NCI-H345 (cell line): ENCODE measurements around the gene BLTP3A.
A peak's percentile ranks its signal among the peaks of the same experiment; 100 is the strongest.
"Not testable (repeated sequence)": the region's sequence is repeated elsewhere in the genome, so short reads cannot be mapped to it uniquely, and the experiment has no call there.

Source experiments
- DNase-seq: peaks from one replicate; lab custom pipeline; 2025; lab: John Stamatoyannopoulos, UW

The BLTP3A gene, protein sequence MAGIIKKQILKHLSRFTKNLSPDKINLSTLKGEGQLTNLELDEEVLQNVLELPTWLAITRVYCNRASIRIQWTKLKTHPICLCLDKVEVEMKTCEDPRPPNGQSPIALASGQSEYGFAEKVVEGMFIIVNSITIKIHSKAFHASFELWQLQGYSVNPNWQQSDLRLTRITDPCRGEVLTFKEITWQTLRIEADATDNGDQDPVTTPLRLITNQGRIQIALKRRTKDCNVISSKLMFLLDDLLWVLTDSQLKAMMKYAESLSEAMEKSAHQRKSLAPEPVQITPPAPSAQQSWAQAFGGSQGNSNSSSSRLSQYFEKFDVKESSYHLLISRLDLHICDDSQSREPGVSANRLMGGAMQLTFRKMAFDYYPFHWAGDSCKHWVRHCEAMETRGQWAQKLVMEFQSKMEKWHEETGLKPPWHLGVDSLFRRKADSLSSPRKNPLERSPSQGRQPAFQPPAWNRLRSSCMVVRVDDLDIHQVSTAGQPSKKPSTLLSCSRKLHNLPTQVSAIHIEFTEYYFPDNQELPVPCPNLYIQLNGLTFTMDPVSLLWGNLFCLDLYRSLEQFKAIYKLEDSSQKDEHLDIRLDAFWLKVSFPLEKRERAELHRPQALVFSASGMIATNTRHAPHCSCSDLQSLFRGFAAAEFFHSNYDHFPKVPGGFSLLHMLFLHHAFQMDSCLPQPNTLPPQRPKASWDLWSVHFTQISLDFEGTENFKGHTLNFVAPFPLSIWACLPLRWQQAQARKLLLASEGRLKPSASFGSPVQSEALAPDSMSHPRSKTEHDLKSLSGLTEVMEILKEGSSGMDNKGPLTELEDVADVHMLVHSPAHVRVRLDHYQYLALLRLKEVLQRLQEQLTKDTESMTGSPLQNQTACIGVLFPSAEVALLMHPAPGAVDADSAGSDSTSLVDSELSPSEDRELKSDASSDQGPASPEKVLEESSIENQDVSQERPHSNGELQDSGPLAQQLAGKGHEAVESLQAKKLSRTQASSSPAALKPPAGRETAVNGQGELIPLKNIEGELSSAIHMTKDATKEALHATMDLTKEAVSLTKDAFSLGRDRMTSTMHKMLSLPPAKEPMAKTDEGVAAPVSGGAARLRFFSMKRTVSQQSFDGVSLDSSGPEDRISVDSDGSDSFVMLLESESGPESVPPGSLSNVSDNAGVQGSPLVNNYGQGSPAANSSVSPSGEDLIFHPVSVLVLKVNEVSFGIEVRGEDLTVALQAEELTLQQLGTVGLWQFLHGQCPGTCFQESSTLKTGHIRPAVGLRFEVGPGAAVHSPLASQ (N-terminal part only)

DNA sequence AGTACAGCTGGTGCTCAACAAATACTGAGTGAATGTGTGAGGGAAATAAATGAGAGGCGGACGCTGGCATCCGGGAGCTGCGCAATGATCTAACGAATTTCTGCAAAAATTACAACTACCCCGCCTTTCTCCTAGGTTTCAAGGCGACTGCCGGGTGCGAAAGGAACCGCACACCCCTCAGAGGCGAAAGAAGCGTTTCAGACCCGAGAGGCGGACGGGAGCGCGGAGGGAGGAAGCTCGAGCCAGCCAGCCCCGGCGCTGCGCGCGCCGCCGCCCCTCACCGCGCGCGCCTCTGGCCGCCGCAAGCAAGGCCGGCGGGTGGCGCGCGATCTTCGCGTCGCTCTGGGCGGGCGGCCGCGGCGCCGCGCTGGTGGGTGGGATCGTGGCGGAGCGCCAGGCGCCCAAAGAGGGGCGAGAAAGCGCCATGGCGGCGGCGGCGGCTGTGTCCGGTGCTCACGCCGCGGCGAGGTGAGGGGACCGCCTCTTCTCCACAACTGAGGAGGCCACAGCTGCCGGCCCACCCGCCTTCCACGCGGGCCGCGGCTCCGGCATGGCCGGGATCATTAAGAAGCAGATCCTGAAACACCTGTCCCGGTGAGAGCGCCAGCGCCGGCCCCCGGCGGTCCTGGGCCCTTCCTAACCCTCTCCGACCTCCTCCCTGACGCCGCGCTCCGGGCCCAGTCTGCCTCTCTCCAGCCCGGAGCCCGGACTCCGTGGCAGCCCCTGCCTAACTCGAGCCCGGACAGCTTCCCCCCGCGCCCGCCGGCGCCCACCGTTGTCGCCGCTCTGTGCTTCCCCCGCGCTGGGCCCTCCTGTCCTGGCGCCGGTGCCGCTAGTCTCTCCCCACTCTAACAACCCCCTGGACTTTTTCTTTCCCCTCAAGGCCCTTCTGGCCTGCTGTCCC lies at the start of gene BLTP3A:
BLTP3A (plus strand) TSS at position 383 of the 904 bp plus-strand sequence; CDS start at position 551, 168 bp downstream.
- peak; percentile 85 for DNase-seq

DNA sequence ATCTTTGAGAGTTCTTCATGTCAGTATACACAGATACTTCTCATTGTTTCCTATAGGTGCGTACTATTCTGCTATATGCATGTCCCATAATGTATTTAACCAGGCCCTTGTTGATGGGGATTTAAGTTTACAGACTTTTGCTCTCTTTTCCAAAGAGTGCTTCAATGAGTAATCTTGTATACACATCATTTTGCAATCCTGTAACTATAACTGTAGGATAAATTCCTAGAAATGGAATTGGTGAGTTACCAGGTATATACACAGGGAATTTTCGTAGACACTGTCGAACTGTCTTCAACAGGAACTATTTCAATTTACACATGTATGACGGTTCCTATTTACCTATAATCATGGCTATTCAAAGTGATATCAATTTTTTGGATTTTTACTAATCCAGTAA lies 49.8 kb upstream of the BLTP3A start:
- DNase-seq, result no peak

DNA sequence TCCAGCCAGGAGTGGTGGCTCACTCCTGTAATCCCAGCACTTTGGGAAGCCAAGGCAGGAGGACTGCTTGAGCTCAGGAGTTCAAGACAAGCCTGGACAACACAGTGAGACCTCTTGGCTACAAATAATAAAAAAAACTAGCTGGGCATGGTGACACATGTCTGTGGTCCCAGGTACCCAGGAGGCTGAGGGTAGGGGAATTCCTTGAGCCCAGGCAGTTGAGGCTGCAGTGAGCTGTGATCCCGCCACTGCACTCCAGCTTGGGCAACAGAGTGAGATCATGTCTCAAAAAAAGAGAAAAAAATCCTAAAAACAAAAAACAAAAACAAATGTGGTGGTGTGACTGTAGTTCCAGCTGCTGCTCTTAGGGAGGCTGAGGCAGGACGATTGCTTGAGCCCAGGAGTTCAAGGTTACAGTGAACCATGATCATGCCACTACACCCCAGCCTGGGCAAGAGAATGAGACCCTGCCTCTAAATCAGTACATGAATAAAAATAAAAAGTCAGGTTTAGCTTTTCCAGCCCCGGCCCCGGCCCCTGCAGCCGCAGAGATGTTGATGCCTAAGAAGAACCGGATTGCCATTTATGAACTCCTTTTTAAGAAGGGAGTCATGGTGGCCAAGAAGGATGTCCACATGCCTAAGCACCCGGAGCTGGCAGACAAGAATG lies 48.1 kb upstream of the BLTP3A start:
- no peak for DNase-seq

DNA sequence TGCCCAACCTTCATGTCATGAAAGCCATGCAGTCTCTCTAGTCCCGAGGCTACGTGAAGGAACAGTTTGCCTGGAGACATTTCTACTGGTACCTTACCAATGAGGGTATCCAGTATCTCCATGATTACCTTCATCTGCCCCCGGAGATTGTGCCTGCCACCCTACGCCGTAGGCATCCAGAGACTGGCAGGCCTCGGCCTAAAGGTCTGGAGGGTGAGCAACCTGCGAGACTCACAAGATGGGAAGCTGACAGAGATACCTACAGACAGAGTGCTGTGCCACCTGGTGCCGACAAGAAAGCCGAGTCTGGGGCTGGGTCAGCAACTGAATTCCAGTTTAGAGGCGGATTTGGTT lies 47.6 kb upstream of the BLTP3A start:
- not testable (repeated sequence) for DNase-seq

DNA sequence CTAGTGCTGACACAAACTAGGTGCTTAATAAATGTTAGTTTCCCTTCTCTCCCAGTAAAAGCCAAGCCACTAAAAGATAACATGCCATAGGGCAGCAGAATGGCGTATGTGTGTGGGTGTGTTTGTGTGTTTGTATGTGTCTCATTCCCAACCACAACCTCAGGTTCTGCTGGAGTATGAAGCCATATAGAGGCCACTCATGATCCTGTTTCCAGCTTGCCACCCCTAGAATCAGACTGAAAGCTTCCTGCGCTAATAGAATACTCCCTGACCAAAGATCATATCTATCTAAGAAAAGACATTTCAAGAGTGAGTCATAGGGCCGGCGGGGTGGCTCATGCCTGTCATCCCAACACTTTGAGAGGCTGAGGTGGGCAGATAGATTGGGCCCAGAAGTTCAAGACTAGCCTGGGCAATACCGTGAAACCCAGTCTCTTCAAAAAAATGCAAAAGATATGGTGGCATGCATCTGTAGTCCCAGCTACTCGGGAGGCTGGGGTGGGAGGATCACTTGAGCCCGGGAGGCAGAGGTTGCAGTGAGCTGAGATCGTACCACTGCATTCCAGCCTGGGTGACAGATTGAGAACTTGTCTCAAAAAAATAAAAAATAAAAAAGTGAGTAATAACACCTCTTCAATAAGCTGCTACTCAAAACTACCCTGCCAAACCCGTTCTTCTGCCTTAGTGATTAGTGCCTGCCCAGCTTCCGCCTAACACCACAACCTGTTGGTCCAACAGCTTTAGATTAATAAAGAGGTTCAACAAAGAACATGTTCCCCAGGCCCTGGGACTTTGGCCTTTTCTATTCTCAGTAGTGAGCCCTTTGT lies 46.4 kb upstream of the BLTP3A start:
- no peak for DNase-seq

DNA sequence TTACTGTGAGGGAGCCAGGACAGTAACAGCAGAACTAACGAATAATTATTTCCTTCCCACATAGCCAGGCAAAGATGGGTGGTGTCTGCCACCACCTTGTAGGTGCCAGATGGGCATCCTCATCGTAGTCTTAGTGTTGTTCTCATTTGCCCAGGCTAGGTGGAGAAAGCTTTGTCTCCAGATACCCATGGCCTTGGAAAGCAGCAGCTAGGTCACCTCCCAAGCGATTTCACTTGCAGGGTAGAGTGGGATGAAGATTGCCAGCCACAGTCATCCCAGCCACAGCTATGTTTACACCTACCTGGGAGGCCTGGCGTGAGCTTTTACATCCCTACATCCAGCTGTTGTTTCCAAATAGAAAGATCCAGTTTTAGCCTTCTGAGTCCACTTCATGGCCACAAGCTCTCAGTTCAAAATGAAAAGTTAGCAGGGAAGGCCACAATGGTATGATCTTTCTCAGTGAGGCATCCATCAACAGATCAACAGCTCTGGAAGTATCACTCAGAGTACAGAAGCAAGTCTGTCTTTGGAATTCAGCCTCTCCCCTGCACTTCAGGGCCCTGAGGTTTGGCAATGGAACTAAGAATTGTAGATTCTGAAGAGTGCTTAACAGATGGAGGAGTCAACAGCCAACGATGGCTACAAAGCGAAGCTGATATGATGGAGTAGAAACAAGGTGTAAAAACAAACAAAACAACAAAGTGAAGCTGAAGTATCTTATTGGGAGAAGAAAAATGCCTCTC lies 45.6 kb upstream of the BLTP3A start:
- no peak for DNase-seq

DNA sequence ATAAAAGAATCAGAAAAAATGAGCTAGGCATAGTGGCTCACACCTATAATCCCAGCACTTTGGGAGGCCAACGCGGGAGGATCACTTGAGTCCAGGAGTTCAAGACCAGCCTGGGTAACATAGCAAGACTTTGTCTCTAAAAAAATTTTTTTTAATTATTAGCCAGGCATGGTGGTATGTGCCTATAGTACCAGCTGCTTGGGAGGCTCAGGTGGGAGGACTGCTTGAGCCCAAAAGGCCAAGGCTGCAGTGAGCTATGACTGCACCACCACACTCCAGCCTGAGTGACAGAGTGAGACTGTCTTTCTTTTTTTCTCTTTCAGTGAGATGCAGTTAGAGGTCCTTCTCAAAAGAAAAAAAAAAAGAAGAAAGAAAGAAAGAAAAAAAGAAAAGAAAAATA lies 43.1 kb upstream of the BLTP3A start:
- no peak for DNase-seq

DNA sequence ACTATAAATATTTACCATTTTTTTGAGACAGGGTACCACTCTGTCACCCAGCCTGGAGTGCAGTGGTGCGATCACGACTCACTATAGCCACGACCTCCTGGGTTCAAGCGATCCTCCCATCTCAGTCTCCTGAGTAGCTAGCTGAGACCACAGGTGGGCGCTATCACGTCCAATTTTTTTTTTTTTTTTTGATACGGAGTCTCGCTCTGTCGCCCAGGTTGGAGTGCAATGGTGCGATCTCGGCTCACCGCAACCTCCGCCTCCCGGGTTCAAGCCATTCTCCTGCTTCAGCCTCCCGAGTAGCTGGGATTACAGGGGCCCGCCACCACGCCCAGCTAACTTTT lies 35.4 kb upstream of the BLTP3A start:
- peak; percentile 50 for DNase-seq

DNA sequence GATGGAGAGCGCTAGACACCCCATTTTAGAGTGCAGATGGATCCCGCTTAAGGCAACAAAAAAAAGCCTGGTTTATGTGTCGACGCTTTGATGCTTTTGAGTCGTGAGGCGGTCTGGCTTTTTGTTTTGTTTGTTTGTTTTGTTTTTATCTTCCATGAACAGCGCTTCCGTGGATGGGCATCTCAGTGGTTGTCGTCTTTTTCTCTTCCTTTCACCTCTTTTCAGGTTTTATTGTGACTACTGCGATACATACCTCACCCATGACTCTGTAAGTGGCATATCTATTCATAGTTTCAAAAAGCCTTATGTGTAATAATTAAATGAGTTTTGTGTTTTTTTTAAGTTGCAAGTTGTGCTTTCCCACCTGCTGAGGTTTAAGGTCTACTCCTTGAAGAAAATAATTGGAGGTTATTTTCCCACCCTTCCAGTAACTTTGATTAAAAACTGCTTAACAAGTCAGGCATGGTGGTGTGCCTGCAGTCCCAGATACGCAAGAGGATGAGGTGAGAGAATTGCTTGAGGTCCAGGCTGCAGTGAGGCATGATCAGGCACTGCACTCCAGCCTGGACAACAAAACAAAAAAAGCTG lies 34.1 kb upstream of the BLTP3A start:
- DNase-seq, result no peak

DNA sequence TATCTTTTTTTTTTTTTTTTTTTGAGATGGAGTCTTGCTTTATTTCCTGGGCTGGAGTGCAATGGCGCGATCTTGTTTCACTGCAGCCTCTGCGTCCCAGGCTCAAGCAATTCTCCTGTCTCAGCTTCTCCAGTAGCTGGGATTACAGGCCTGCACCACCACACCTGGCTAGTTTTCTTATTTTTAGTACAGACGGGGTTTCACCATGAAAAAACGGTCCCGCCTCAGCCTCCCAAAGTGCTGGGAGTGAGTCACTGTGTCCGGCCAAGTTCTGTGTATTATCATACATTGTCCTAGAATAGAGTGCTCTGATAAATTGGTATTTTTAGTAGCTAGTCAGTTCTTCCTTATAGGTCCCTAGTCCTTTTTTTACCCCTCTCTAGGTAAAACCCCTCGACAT lies 31.8 kb upstream of the BLTP3A start:
- DNase-seq, result no peak

DNA sequence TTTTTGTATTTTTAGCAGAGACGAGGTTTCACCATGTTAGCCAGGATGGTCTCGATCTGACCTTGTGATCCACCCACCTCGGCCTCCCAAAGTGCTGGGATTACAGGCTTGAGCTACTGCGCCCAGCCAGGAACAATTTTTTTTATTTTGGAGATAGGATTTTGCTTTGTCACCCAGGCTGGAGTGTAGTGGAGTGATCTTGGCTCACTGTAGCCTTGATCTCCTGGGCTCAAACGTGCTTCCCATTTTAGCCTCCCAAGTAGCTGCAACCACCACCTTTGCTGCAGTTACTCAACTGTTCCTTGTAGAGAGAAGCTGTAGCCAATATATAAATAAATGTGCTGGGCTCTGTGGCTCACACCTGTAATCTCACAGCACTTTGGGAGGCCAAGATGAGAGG lies 30.2 kb upstream of the BLTP3A start:
- DNase-seq, result not testable (repeated sequence)

DNA sequence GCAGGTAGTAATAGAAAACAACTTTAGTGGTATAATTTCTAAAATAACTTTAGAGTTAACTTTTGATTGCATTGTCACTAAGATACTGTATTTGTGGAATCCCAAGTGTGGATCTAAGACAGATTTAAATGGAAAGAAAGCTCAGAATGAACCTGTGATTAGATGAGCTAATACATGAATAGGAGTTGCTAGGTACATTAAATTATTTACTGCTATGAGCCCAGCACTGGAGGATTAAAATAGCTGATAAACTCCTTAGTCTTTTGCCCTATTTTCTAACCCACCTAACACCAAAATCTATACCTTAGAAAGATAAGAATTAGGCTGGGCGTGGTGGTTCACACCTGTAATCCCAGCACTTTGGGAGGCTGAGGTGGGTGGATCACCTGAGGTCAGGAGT lies 23.7 kb upstream of the BLTP3A start:
- DNase-seq, result no peak

DNA sequence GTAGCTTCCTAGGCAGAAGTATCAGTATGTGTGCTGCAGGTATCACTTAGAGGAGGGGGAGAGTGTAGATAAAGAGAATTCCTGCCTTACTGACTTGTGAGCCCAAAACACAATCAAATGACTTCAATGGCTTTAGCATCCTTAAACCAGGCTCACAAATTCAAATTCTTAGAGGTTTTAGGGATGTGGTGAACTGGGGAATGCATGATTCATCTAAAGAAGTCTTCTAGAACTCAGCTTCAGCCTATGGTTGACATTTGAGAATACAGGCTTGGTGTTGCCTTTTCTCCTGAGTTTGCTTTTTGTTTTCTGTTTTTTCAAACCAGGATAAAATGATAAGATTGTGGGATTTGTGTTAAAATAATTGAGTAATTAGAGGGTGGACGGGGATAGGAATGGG lies 20.2 kb upstream of the BLTP3A start:
- DNase-seq, result no peak

DNA sequence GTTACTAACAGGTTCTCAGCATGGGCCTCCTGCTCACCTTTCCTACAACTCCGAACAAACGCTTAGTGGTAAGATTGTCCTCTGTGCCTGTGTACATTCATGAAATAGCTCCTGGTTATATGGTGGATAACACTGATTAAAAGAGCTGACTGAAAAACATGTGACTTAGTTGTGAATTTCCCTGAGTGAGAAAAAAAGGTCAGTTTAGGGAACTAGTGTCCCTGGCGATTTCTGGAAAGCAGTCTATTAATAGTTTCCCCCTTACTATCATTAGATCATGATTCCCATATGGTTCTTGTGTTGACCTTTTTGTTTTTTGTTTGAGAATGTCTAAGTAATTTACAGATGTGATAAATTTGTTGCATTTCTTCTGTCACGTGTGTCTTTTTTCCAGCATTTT lies 18.9 kb upstream of the BLTP3A start:
- no peak for DNase-seq

DNA sequence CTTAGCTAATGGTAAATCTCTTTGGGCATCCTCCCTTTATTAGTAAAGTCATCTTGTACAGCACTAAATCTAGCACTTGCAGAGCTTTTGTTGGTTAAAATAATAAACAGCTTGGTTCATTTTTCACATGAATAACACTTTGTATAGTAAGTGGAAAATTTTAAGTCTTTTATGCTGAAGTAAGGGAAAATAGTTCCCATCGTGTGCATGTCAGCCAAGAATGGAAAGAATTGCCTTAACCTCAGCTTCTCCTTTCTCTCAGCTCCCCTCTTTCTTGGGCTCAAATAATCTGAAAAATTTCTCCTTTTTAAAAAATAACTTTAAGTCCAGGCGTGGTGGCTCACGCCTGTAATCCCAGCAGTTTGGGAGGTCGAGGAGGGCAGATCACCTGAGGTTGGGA lies 18.0 kb upstream of the BLTP3A start:
- DNase-seq, result no peak

DNA sequence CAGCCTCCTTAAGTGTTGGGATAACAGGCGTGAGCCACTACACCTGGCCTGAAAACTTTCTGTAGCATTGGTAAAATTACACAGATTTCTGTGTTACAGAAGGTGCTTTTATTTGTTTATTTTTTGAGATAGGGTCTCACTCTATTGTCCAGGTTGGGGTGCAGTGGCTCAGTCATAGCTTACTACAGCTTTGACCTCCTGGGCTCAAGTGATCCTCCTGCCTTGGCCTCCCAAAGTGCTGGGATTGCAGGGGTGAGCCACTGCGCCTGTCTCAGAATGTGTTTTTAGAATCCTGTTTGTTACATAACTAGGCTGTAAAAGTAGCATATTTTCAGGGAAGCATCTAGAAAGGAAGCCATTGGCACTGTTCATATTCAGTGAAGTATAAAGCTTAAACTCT lies 16.9 kb upstream of the BLTP3A start:
- DNase-seq, result no peak

DNA sequence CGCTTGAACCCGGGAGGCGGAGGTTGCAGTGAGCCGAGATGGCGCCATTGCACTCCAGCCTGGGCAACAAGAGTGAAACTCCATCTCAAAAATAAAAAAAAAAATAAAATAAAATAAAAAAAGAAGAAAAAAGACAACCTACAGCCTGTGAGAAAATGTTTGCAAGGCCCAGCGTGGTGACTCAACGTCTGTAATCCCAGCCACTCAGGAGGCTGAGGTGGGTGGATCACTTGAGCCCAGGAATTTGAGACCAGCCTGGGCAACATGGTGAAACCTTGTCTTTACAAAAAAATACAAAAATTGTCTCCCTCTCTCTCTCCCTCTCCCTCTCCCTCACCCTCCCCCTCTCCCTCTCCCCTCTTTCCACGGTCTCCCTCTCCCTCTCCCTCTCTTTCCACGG lies 6.5 kb upstream of the BLTP3A start:
- DNase-seq, result not testable (repeated sequence)

DNA sequence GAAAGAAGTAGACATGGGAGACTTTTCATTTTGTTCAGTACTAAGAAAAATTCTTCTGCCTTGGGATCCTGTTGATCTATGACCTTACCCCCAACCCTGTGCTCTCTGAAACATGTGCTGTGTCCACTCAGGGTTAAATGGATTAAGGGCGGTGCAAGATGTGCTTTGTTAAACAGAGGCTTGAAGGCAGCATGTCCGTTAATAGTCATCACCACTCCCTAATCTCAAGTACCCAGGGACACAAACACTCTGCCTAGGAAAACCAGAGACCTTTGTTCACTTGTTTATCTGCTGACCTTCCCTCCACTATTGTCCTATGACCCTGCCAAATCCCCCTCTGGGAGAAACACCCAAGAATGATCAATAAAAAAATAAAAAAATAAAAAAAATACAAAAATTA lies 4.7 kb upstream of the BLTP3A start:
- not testable (repeated sequence) for DNase-seq

DNA sequence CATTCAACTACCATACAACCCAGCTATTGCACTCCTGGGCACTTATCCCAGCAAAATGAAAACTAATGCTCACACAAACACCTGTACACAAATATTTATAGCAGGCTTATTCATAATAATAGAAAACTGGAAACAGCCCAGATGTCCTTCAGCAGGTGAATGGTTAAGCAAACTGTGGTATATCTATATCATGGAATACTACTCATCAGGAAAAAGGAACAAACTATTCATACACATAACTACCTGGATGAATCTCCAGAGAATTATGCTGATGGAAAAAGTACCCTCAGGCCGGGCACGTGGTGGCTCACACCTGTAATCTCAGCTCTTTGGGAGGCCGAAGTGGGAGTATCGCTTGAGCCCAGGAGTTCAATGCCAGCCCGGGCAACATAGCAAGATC lies 3.8 kb upstream of the BLTP3A start:
- no peak for DNase-seq
